Measurements from ENCODE around the gene AUH. TPM values are rescaled to one million over a fixed set of nuclear protein-coding genes. Genes with fewer than 3 reads are reported as not detected.
A peak's percentile ranks its signal among the peaks of the same experiment; 100 is the strongest.

The AUH gene
- total RNA-seq, 1 experiment from 2014 or later = 21.7 TPM

GRCh38 chr9:91186632-91187108 is 175.0 kb downstream of the AUH start:
- Histone ChIP-seq H2BK12ac (ENCODE audit: insufficient read length, low read depth, low read length) (no peak overlapping the region), H2AFZ (ENCODE audit: low read length) (no peak overlapping the region), H4K91ac (ENCODE audit: insufficient read length, low read depth, low read length) (no peak overlapping the region), H2BK15ac (ENCODE audit: low read depth, low read length) (no peak overlapping the region), H3K9ac (ENCODE audit: extremely low read depth, insufficient read length, low read length) (no peak overlapping the region), H3K9me3 (ENCODE audit: control insufficient read depth, low read depth, low read length) (no peaks in the 10 kb centered on the region), H3K27me3 (ENCODE audit: insufficient read depth, low read length) (no peaks in the 10 kb centered on the region), H3T11ph (ENCODE audit: low read length) (no peak overlapping the region), H3K23ac (ENCODE audit: insufficient read length, low read depth, low read length) (no peak overlapping the region), H3K18ac (ENCODE audit: insufficient read length, low read depth, low read length) (no peak overlapping the region), H2BK5ac (ENCODE audit: insufficient read length, low read length) (no peak overlapping the region), H3K23me2 (ENCODE audit: insufficient read length, low read depth, low read length, poor library complexity, severe bottlenecking) (no peaks in the 10 kb centered on the region), H2BK20ac (ENCODE audit: low read depth, low read length, poor library complexity, severe bottlenecking) (no peak overlapping the region), H3K4me2 (ENCODE audit: insufficient read depth, insufficient read length, low read length) (no peak overlapping the region), H3K79me1 (ENCODE audit: insufficient read depth, low read depth, low read length, poor library complexity, severe bottlenecking) (no peaks in the 10 kb centered on the region), H3K56ac (ENCODE audit: insufficient read length, low read depth, low read length) (no peak overlapping the region), H4K8ac (replicated peaks; ENCODE audit: insufficient read length, low read depth, low read length) (peak overlapping the region; percentile 34), H3K79me2 (ENCODE audit: insufficient read depth, low read length) (no peaks in the 10 kb centered on the region), H3K4ac (ENCODE audit: low read depth, low read length) (no peak overlapping the region), H2AK5ac (ENCODE audit: insufficient read length, low read length) (no peak overlapping the region), H3K14ac (ENCODE audit: insufficient read depth, low read length) (no peak overlapping the region; the same call in 1 of the 2 replicates), H4K5ac (ENCODE audit: insufficient read length, low read depth, low read length) (no peak overlapping the region), H3K27ac (ENCODE audit: insufficient read length, low read depth, low read length) (no peak overlapping the region), H3K4me1 (ENCODE audit: insufficient read depth, low read length) (no peaks in the 10 kb centered on the region), H2BK120ac (ENCODE audit: low read depth, low read length, poor library complexity, severe bottlenecking) (no peak overlapping the region), H4K20me1 (ENCODE audit: control insufficient read depth, insufficient read depth, insufficient read length) (no peaks in the 10 kb centered on the region)
- DNase-seq = no peak
- Mint-ChIP-seq H3K4me1 (peaks cover 3 to 5% of the 10 kb centered on the region in 2 experiments; a peak in 3 of 4 replicates), H3K27me3 (ENCODE audit: low read depth) (peaks cover 8% of the 10 kb centered on the region), H3K36me3 (ENCODE audit: insufficient read depth in 1 of 3, low read depth in 3 of 3) (peaks cover 0 to 10% (median 0%) of the 10 kb centered on the region in 3 experiments; a peak in 3 of 7 replicates), H3K4me3 (no peak overlapping the region), H3K9me3 (peaks cover 9 to 11% of the 10 kb centered on the region in 2 experiments; a peak in 3 of 5 replicates), H3K27ac (no peak overlapping the region)
- no peak for TF ChIP-seq CTCF (conservative IDR thresholded peaks at IDR 0.05)
- WGBS (ENCODE audit: extremely low coverage, insufficient read length, low lambda C conversion rate) = no CpG with 5 or more reads among the region's 2 CpGs
